GM20000 (cell line): ENCODE measurements around the gene ANTXR2.

Experiments
- DNase-seq: peaks from one replicate; pipeline ENCODE4 v3.0.0; 2012; ENCODE audit warnings: low spot score
- TF ChIP-seq, protein P1 (sequence below): IDR thresholded peaks from 2 replicates; pipeline ENCODE4 v1.5.1; 2012; ENCODE audit warnings: mild to moderate bottlenecking, control low read depth; ENCODE audit errors: extremely low read depth, missing control alignments

Gene ANTXR2

DNA sequence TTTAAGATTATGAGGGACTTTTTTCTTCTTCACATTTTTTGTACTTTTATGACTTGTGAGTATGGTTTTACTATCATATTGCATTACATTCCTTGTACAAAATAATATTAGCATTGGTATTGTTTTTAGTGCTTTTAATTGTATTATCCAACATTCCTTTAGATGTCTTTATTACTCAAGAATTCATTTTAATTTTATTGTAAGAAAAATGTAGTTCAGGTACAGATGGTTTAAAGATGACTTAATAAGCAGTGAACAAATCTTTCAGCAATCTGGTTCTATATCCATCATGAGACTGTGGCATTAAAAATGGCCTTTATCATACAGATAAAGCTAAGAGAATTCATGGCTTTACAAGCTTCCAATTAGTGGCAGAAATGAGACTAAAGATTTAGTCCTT, 191.6 kb downstream of the ANTXR2 start:
- TF ChIP-seq, protein P1, sequence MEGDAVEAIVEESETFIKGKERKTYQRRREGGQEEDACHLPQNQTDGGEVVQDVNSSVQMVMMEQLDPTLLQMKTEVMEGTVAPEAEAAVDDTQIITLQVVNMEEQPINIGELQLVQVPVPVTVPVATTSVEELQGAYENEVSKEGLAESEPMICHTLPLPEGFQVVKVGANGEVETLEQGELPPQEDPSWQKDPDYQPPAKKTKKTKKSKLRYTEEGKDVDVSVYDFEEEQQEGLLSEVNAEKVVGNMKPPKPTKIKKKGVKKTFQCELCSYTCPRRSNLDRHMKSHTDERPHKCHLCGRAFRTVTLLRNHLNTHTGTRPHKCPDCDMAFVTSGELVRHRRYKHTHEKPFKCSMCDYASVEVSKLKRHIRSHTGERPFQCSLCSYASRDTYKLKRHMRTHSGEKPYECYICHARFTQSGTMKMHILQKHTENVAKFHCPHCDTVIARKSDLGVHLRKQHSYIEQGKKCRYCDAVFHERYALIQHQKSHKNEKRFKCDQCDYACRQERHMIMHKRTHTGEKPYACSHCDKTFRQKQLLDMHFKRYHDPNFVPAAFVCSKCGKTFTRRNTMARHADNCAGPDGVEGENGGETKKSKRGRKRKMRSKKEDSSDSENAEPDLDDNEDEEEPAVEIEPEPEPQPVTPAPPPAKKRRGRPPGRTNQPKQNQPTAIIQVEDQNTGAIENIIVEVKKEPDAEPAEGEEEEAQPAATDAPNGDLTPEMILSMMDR, result no peak
- DNase-seq, result no peak

DNA sequence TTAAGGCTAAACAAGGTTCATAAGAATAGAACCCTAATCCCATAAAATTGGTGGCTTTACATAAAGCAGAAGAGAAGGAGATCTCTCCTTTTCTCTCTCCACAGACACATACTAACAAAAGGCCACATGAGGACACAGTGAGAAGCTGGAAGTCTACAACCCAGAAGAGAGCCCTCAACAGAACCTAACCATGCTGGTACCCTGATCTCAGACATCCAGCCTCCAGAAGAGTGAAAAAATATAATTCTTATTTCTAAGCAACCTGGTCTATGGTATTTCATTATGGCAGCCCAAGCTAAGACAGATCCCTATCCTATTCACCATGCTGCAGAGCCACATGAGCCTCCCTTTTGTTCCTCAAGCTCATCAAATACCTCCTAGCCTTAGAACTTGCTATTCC, 195.5 kb downstream of the ANTXR2 start:
- no peak for DNase-seq
- TF ChIP-seq, protein P1, result no peak

DNA sequence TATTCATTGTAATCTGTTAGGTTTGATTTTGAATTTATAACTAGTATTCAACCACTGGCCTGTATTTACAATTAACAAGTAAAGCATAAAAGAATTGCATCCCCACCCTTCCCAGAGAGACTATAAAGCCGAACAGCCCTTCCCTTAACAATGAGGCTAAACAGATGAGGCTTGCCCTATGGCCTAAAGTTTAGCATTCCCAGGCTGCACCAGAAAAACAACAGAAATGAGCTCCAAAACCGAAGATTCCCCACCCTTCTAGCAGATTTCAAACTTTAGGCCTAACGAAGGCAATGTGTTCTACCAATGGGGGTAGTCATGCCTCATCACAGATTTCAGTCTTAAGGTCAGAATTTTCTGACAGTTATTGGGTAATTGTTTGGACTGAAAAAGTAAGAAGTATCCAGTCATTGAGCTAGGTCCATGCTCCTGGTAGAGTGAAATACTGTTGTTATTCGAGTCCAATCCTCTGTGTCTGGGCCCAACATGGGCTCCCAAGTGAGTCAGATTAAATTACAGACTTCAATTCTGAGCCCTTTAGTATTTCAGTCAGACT, 197.6 kb downstream of the ANTXR2 start:
- TF ChIP-seq, protein P1, result no peak

DNA sequence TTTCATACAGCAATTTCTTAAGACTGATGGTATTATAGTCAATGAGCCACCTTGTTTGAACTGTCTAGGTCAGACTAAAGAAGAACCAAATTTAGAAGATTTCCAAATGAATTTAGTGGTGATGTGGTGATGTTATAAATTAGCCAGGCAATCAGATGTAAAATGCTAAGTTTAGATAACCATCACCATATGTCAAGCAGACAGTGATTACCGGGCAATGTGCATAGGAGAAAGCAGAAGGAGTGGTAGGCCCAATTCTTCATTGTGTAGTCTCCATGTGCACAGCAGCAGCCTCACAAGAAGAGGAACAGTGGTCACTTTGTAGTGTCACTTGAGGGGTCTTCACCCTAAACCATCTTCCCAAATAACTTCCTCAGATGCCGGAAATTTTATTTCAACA, 198.8 kb downstream of the ANTXR2 start:
- TF ChIP-seq, protein P1, result no peak
- no peak for DNase-seq

More for the DNA sequence above, 197.6 kb downstream of the ANTXR2 start:
- DNase-seq, result no peak

DNA sequence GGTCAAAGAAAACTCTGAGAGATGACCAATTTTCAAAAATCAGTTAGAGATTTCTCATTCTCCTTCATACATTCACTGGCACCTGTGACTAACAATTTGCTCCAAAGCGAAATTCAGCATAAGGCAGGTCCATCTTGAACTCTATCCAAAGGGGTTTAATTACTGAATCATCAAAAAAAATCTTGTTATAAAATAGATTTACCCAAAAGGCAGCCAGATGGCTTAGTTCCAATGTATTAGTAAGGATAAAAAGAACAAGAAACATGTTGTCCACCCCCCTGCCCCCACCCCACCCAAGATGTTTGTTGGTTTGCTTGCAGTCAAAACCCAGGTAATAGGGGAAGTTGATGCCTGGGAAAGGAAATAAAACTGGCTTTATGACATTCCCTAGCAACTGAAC, 200.3 kb downstream of the ANTXR2 start:
- no peak for DNase-seq
- TF ChIP-seq, protein P1, result no peak

DNA sequence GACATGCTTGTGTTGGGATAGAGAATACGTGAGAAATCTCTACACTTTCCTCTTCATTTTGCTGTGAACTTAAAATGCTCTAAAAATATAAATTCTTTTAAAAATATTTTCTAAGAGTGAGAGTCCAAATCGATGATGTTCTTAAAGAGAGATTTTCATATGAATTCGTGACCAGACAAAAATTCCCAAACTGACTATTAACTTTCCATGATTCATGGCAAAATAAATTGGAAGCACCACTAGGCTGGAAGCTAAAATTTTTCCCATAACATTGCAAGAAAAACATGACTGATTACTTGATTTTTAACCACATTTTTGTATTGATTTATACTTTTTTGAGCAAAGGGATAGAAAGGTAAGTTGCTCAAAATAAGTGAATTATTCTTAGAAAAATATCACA, 201.1 kb downstream of the ANTXR2 start:
- TF ChIP-seq, protein P1, result no peak
- no peak for DNase-seq

DNA sequence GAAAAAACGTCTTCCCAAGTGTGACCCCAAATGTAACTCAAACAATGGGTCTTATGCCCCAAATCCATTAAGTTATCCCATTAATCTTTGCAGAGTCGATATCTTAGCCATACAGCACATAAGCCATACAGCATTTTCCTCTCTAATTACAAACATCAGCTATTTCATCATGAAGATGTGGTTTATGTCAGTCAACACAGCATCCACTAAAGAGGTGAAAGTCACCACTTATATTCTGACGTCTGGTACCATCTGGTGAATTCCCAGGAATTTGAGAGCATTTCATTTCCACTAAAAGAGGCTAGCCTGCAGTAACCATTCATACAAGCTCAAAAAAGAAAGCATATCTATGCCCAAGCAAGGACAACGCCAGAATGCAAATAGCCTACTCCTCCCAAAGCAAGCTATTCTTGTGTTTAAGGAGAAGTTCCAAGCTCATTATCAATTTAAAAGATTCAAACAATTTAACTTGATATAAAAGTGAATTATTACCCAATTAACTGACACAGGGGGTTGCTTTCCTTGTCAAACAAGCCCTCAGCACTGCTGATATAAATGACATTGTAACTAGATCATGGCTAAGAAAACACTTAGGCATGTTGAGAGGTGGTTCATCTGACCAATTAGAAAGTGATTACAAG, 203.3 kb downstream of the ANTXR2 start:
- TF ChIP-seq, protein P1, result no peak
- no peak for DNase-seq
